ENCODE measurements around the gene PLEKHJ1. TPM values are rescaled to one million over a fixed set of nuclear protein-coding genes. Genes with fewer than 3 reads are reported as not detected.
A peak's percentile ranks its signal among the peaks of the same experiment; 100 is the strongest.

The PLEKHJ1 gene
- total RNA-seq, 3 donors from 2014 or later: 69.0 to 92.2 (median 71.4) TPM

DNA sequence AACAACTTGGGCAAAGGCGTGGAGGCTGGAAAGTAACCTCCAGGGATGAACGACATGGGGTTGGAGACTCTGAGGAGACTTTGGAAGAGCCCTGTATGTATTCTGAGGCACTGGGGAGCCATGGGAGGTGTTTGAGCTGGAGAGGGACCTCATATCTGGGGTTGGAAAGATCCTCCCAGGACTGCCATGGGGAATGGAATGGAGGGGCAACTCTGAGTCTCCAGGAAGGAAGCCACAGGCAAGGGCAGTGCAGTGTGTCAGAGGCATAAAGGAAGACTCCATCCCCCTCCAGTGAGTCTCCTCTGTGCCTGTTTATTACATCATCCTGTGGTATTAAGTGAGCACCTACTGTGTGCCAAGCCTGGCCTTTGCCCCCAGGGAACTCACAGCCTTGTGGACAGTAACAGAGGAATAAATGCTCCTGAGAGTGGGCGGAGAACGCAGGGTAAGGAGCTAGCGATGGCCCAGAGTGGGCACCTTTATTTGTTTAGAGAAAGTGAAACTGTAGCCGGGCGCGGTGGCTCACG, 38.1 kb upstream of the PLEKHJ1 start:
- ATAC-seq (no peak), DNase-seq (no peak)
- Mint-ChIP-seq H3K4me1 (ENCODE audit: low read depth) (peaks cover 31% of the 10 kb centered on the region), H3K4me3 (peak overlapping the region; percentile 75), H3K36me3 (ENCODE audit: insufficient read depth) (peaks cover 16% of the 10 kb centered on the region), H3K27me3 (ENCODE audit: low read depth) (no peaks in the 10 kb centered on the region), H3K9me3 (no peaks in the 10 kb centered on the region)

DNA sequence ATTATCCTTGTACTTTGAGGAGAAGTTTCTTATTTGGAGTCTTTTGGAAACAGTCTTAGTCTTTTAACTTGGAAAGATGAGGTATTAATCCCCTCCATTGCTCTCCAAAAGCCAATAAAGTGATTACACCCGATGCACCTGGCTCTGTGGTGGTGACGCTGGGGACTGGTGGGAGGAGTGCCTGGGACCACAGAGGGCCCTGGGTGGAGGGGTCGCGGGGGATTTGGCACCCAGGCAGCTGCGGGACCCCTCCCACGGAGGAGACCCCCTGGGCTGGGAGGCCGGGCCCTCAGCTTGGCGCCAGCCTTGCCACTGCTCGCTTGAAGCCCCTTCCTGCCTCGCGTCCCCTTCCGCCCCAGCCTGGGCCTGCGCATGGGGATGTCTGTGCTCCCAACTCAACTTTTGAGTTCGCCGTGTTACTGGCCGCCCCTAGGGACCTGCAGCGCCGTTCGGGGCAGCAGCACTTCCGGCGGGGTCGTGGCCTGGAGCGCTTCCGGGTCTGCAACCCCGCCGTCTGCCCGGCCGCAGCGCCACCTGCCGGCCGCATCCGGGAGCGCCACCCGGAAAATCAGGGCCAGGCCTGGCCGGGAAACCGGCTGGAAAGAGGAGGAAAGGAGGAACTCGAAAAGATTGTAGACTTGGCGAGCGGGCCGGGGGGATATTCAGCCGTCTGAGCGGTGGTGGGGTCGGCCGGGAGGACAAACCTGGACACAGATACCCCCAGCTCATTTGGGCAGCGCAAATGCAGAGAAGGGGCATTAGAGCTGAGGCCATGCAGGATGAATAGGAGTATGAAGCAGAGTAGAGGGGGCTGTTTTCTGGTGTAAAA, 37.4 kb upstream of the PLEKHJ1 start:
- peak overlapping the region; percentile 75 for H3K4me3 Mint-ChIP-seq
- H3K4me1 Mint-ChIP-seq (ENCODE audit: low read depth): peaks cover 31% of the 10 kb centered on the region
- H3K36me3 Mint-ChIP-seq (ENCODE audit: insufficient read depth): peaks cover 16% of the 10 kb centered on the region
- ATAC-seq: peak; percentile 21 to 39
- no peaks in the 10 kb centered on the region for H3K27me3 Mint-ChIP-seq (ENCODE audit: low read depth)
- peak; percentile 68 for DNase-seq
- no peaks in the 10 kb centered on the region for H3K9me3 Mint-ChIP-seq

DNA sequence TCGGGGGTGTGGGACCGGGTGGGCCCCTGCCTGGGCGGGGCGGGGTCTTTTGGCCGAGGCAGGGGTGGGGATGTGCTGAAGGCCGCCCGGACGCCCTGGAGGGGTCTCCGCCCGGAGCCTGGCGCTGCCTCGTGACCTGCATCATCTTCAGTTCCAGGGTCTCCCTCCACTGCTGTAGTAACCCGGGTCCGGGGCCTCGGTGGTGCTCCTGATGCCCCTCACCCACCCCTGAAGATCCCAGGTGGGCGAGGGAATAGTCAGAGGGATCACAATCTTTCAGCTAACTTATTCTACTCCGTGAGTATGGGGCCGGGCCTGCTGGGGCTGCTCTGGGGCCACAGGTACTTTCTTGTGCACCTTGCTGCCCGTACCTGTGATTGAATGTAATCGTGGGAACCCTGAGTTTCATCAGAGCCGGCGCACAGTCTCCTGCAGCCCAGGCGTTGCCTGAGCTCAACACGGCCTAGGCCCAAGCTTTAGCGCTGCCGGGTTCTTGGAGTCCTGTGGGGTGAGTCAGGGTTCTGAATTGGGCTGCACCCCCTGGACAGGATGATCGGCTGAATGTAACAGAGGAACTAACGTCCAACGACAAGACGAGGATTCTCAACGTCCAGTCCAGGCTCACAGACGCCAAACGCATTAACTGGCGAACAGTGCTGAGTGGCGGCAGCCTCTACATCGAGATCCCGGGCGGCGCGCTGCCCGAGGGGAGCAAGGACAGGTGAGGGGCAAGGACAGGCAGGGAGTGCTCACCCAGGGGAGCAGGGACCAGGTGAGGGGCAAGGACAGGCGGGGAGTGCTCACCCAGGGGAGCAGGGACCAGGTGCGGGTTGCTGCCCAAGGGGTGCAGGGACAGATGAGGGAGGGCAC, 35.3 kb upstream of the PLEKHJ1 start:
- Mint-ChIP-seq H3K27me3 (ENCODE audit: low read depth) (no peaks in the 10 kb centered on the region), H3K4me3 (peak overlapping the region; percentile 92), H3K9me3 (no peaks in the 10 kb centered on the region), H3K36me3 (ENCODE audit: insufficient read depth) (peaks cover 16% of the 10 kb centered on the region), H3K4me1 (ENCODE audit: low read depth) (peaks cover 33% of the 10 kb centered on the region)
- DNase-seq (no peak), ATAC-seq (no peak)

DNA sequence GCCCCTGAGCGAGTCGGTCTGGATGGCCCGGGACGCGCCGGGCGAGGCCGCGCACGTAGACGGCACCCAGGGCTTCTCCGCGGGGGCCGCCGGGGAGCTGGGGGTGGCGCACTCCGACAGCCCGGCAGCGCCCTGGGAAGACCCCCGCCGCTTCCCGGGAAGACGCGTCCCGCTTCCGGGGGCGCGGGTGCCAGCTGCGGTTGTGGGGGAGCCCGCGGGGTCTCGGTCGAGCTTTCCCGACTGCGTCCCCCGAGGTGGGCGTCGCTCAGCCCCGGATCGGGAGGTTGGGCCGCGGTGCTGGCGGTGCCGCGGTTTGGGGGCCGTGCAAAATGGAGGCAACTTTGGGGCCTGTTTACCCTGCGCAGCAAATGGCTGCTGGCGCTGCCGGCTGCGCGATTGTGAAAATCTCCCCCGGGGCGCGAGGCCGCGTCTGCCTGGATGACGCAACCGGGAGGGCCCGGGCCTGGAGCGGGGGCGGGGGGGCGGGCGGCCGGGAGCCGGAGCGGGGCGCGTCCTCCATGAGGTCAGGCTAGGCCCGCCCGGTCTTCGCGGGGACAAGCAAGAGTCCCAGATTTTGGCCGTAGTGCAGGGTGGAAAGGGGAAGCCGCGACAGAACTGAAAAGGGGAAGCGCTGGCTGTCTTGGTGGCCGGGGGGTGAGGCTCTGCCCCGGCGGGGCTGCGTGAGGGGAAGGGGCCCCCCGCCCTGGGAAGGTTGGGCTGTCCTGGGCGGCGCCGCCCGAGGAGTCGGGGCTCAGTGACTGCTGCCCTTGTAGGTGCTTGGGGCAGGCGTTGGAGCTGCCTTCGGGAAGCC, 34.5 kb upstream of the PLEKHJ1 start:
- H3K9me3 Mint-ChIP-seq: no peaks in the 10 kb centered on the region
- H3K27me3 Mint-ChIP-seq (ENCODE audit: low read depth): no peaks in the 10 kb centered on the region
- ATAC-seq: peak; percentile 26 to 39
- DNase-seq: peak; percentile 71
- H3K36me3 Mint-ChIP-seq (ENCODE audit: insufficient read depth): peaks cover 16% of the 10 kb centered on the region
- H3K4me1 Mint-ChIP-seq (ENCODE audit: low read depth): peaks cover 37% of the 10 kb centered on the region
- peak overlapping the region; percentile 92 for H3K4me3 Mint-ChIP-seq

DNA sequence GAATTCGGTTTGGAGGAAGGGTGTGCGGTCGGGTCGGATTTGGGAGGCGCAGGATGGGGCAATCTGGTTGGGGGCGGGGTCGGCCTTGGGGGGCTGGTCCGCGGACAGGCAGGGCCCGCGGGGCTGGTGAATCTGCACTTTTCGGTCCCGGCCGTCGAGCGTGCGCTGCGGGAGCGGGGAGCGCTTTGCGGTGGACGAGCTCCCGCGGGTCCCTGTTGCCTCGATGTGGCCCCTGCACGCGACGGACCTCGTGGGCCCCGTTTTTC, 34.0 kb upstream of the PLEKHJ1 start:
- Mint-ChIP-seq H3K36me3 (ENCODE audit: insufficient read depth) (peaks cover 16% of the 10 kb centered on the region), H3K4me1 (ENCODE audit: low read depth) (peaks cover 36% of the 10 kb centered on the region), H3K27me3 (ENCODE audit: low read depth) (no peaks in the 10 kb centered on the region), H3K9me3 (no peaks in the 10 kb centered on the region), H3K4me3 (peak overlapping the region; percentile 92)
- DNase-seq (no peak), ATAC-seq (no peak)

DNA sequence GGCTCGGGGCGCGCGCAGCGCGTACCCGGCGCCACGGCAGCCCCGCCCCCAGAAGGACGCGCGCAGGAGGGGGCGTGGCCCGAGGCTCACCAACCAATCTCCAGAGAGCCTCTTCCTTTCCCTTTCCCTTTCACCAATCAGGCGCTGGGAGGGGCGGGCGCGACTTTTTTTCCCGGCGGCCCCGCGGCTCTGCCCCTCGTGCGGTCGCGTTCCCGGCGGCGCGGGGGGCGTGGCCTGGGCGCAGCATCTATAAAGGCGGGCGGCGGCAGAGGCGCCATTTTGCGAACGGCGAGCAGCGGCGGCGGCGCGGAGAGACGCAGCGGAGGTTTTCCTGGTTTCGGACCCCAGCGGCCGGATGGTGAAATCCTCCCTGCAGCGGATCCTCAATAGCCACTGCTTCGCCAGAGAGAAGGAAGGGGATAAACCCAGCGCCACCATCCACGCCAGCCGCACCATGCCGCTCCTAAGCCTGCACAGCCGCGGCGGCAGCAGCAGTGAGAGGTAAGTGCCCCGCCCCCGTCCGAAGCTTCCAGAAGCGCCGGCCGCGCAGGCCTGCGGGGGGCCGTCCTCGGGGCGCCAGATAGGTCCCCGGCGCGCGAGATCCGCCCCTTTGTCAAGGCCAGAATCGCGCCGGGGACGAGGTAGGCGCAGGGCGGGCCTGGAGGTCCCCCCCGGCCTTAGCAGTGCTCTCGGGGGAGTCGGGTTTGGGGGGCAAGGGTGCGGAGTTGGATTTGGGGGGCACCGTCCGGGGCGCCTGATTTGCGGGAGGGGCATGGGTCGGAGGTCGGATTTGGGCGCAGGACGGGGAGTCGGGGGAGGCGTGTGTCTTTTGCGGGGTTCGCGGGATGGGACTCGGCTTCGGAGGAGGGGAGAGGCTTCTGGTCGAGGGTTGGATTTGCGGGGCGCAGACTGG, 33.4 kb upstream of the PLEKHJ1 start:
- Mint-ChIP-seq H3K4me1 (ENCODE audit: low read depth) (peaks cover 33% of the 10 kb centered on the region), H3K27me3 (ENCODE audit: low read depth) (no peaks in the 10 kb centered on the region), H3K36me3 (ENCODE audit: insufficient read depth) (peaks cover 16% of the 10 kb centered on the region), H3K4me3 (peak overlapping the region; percentile 92), H3K9me3 (no peaks in the 10 kb centered on the region)
- peak; percentile 99 for DNase-seq
- ATAC-seq: peak; percentile 80 to 81

DNA sequence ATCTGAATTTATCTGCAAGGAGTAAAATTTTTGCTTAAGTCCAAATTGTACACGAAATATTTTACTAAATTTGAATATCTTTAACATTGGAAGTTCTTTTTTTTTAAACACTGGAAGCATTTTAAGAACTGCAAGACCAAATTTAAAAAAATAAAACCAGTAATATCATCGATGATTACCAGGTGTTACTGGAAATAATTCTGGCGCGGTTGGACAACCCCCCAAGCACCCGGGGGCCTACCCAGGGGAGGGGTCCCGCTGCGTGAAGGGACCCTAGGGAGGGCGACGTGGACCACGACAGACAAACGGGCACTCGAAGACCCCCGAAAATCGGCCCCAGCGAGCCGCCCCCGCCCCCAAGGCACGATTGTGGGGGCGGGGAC, 32.7 kb upstream of the PLEKHJ1 start:
- H3K36me3 Mint-ChIP-seq (ENCODE audit: insufficient read depth): peaks cover 11% of the 10 kb centered on the region
- no peaks in the 10 kb centered on the region for H3K27me3 Mint-ChIP-seq (ENCODE audit: low read depth)
- peak overlapping the region; percentile 92 for H3K4me3 Mint-ChIP-seq
- ATAC-seq: no peak
- DNase-seq: no peak
- H3K4me1 Mint-ChIP-seq (ENCODE audit: low read depth): peaks cover 27% of the 10 kb centered on the region
- H3K9me3 Mint-ChIP-seq: no peaks in the 10 kb centered on the region

DNA sequence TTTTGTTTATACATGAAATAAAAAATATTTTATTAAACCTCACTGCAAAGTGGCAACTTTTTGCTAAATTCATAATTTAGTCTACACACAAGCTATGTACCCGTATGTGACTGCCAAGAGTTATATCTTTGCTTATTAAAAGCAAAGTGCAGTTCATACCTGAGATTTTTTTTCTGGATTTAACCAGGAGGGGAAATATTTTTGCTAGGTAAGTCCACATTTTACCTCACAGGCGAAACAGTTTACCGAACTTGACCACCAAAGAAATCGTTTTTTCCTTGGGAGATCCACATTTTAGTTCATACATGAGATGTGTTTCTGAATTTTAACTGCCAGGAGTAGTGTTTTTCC, 32.3 kb upstream of the PLEKHJ1 start:
- Mint-ChIP-seq H3K36me3 (ENCODE audit: insufficient read depth) (peaks cover 9% of the 10 kb centered on the region), H3K9me3 (no peaks in the 10 kb centered on the region), H3K4me1 (ENCODE audit: low read depth) (peaks cover 23% of the 10 kb centered on the region), H3K4me3 (peak overlapping the region; percentile 92), H3K27me3 (ENCODE audit: low read depth) (no peaks in the 10 kb centered on the region)
- DNase-seq (no peak), ATAC-seq (no peak)

DNA sequence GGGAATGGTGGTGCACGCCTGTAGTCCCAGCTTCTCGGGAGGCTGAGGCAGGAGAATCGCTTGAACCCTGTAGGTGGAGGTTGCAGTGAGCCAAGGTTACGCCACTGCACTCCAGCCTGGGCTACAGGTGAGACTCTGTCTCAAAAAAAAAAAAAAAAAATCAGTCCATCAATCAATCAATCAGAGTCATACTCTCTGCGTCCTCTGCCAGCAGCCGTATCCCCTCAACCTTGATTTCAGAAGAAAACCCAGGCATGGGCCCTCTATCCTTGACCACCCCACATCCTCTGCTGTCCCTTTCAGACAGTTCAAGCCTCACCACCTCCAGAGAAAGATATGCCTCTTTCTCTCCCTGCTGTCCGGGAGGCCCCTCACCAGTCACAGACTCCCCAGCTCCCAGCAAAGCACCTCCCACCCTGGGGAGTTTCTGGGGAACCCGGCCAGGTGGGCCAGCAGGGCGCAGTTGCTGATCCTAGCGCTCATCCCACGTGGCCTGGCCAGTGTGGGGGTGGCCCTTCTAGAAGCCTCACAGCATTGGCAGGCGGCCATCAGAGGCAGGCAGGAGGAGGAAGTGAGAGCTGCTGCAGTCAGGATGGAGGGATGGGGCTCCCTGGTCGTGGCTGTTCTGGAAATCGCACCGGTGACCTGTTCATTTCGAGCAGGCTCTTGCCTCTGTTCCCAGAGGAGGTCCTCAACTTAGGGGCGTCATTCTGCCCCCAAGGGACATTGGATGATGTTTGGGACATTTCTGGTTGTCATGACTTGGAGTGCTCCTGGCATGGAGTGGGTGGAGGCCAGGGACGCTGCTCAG, 30.3 kb upstream of the PLEKHJ1 start:
- H3K27me3 Mint-ChIP-seq (ENCODE audit: low read depth): no peaks in the 10 kb centered on the region
- ATAC-seq: no peak
- H3K4me3 Mint-ChIP-seq: peak overlapping the region; percentile 19
- peaks cover 11% of the 10 kb centered on the region for H3K4me1 Mint-ChIP-seq (ENCODE audit: low read depth)
- DNase-seq: no peak
- H3K36me3 Mint-ChIP-seq (ENCODE audit: insufficient read depth): peaks cover 2% of the 10 kb centered on the region
- no peaks in the 10 kb centered on the region for H3K9me3 Mint-ChIP-seq

DNA sequence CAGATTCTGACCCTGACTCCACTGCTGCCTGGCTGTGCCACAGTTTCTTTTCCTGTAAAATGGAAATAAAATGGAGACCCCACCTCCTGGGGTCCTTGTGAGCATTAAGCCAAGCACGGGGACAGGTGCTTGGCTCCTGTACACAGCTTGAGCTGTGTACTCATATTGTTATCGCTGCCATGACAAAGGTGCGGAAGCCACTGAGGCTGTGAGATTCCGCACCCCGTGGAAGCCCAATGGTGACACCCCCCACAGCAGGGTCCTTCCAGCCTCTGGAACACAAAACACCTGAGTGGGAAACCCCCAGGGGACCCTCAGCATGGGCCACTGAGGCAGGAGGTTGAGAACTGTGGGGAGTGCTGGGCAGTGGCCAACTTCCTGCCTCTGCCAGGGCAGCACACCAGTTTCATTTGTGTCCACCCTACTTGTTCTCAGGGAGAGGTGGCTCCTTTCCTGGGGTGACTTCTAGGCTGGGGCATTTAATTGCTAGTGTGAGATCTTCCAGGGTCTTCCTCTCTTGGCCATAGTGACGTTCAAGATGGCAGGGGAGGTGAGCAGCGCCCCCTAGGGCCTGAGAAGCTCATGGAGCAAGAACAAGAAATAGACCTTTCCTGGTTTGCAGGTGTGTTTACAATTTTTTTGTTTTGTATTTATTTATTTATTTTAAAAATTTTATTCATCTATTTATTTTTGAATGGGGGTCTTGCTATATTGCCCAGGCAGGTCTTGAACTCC, 25.5 kb upstream of the PLEKHJ1 start:
- Mint-ChIP-seq H3K27me3 (ENCODE audit: low read depth) (no peaks in the 10 kb centered on the region), H3K4me1 (ENCODE audit: low read depth) (peaks cover 36% of the 10 kb centered on the region), H3K9me3 (no peaks in the 10 kb centered on the region), H3K4me3 (no peak overlapping the region), H3K36me3 (ENCODE audit: insufficient read depth) (no peaks in the 10 kb centered on the region)
- DNase-seq: peak; percentile 56
- no peak for ATAC-seq

DNA sequence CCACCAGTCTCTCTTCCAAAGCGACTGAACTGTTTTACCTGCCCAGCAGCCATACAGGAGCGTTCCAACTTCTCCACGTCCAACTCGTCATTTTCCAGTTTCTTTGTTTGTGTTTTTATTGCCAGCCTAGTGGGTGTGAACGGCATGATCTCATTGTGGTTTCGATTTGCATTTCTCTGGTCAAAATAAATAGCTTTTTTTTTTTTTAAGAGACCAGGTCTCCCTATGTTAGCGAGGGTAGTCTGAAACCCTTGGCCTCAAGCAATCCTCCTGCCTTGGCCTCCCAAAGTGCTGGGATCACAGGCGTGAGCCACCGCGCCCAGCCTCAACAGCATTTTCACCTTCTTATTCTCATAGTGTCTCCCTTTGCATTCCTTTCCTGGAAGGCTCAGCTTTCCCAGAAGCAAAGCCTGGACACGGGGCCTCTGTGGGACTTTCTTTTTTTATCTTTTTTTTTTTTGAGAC, 24.2 kb upstream of the PLEKHJ1 start:
- ATAC-seq (no peak), DNase-seq (no peak)
- no peaks in the 10 kb centered on the region for H3K9me3 Mint-ChIP-seq
- no peaks in the 10 kb centered on the region for H3K27me3 Mint-ChIP-seq (ENCODE audit: low read depth)
- H3K36me3 Mint-ChIP-seq (ENCODE audit: insufficient read depth): no peaks in the 10 kb centered on the region
- peak overlapping the region; percentile 54 for H3K4me3 Mint-ChIP-seq
- H3K4me1 Mint-ChIP-seq (ENCODE audit: low read depth): peaks cover 31% of the 10 kb centered on the region

DNA sequence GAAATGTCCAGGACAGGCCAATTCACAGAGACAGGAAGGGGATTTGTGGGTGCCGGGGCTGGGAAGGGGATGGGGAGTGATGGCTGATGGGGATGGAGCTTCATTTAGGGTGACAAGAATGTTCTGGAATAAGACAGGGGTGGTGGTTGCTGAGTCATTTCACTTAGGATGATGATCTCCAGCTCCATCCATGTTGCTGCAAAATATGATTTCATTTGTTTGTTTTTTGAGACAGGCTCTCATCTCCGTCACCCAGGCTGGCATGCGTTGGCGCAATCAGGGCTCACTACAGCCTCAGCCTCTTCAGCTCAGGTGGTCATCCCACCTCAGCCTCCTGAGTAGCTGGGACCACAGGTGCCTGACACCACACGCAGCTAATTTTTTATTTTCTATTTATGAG, 23.2 kb upstream of the PLEKHJ1 start:
- ATAC-seq (no peak), DNase-seq (no peak)
- Mint-ChIP-seq H3K9me3 (no peaks in the 10 kb centered on the region), H3K4me1 (ENCODE audit: low read depth) (peaks cover 31% of the 10 kb centered on the region), H3K27me3 (ENCODE audit: low read depth) (no peaks in the 10 kb centered on the region), H3K36me3 (ENCODE audit: insufficient read depth) (no peaks in the 10 kb centered on the region), H3K4me3 (no peak overlapping the region)

All from activated T-cell treated with anti-CD3 and anti-CD28 coated beads, Interleukin-2, amount 50 U/mL, for 4 hours (primary cell).